ENCODE measurements around the gene SLC19A1. TPM values are rescaled to one million over a fixed set of nuclear protein-coding genes. Genes with fewer than 3 reads are reported as not detected.

SLC19A1 gene
- polyA plus RNA-seq, 1 of the 3 experiments (the other 2 are of a cell fraction), result 15.0 TPM

GRCh38 chr21:45543710-45544448 is 1.6 kb upstream of the SLC19A1 start:
- Histone ChIP-seq H3K79me2 (ENCODE audit: insufficient read depth) (peaks cover 21% of the 10 kb centered on the region; the same call in 1 of the 2 replicates), H2AFZ (ENCODE audit: low read depth) (no peak overlapping the region), H3K27me3 (ENCODE audit: insufficient read depth) (no peaks in the 10 kb centered on the region), H3F3A (replicated peaks; ENCODE audit: insufficient read depth) (no peaks in the 10 kb centered on the region), H3K4me1 (ENCODE audit: control insufficient read depth in 1 of 2, insufficient read depth in 2 of 2, low read depth in 1 of 2, low read length in 1 of 2) (peaks cover 0 to 33% of the 10 kb centered on the region in 2 experiments; a peak in 1 of 4 replicates), H4K20me1 (ENCODE audit: insufficient read depth) (no peaks in the 10 kb centered on the region), H3K9ac (no peak overlapping the region), H3K36me3 (replicated peaks in 1 of 2; ENCODE audit: control insufficient read depth in 1 of 2, insufficient read depth in 2 of 2, low read length in 1 of 2) (peaks cover 0 to 1% of the 10 kb centered on the region in 2 experiments), H3K4me2 (no peak overlapping the region), H3K9me2 (no peaks in the 10 kb centered on the region), H3K27ac (ENCODE audit: low read depth in 2 of 2, low read length in 1 of 2) (no peak overlapping the region), H3K4me3 (ENCODE audit: low read depth in 2 of 2, low read length in 1 of 2) (no peak overlapping the region), H3K9me3 (no peaks in the 10 kb centered on the region)
- TF ChIP-seq EP300 (IDR thresholded peaks at IDR 0.05; ENCODE audit: borderline replicate concordance in 1 of 2, low read depth in 1 of 2, low read length in 1 of 2), result no peak
- TF ChIP-seq RXRA (IDR thresholded peaks at IDR 0.05; ENCODE audit: borderline replicate concordance, low read depth), result no peak
- no peak for TF ChIP-seq TAF1 (IDR thresholded peaks at IDR 0.05; ENCODE audit: borderline replicate concordance, low read depth, low read length)
- TF ChIP-seq FOXJ3 (CRISPR knock-in tag; IDR thresholded peaks at IDR 0.05), result no peak
- no peak for TF ChIP-seq FOXM1 (IDR thresholded peaks at IDR 0.05; ENCODE audit: low read depth)
- no peak for TF ChIP-seq MEF2A (IDR thresholded peaks at IDR 0.05; ENCODE audit: borderline replicate concordance, low read depth)
- no peak for TF ChIP-seq POLR2AphosphoS5 (IDR thresholded peaks at IDR 0.05; ENCODE audit: low read depth, low read length)
- no peak for TF ChIP-seq CTCF (IDR thresholded peaks at IDR 0.05)
- no peak for TF ChIP-seq TCF12 (IDR thresholded peaks at IDR 0.05)
- TF ChIP-seq GABPA (IDR thresholded peaks at IDR 0.05; ENCODE audit: low read depth), result no peak
- TF ChIP-seq MAX (IDR thresholded peaks at IDR 0.05; ENCODE audit: low read depth), result no peak
- no peak for TF ChIP-seq FOSL2 (IDR thresholded peaks at IDR 0.05; ENCODE audit: borderline replicate concordance, low read depth)
- TF ChIP-seq RCOR1 (IDR thresholded peaks at IDR 0.05; ENCODE audit: low read length), result no peak
- TF ChIP-seq CHD2 (IDR thresholded peaks at IDR 0.05; ENCODE audit: low read length, partially characterized antibody), result no peak
- no peak for TF ChIP-seq GATA2 (CRISPR knock-in tag; IDR thresholded peaks at IDR 0.05)
- TF ChIP-seq ZBTB33 (IDR thresholded peaks at IDR 0.05; ENCODE audit: borderline replicate concordance, low read depth), result no peak
- no peak for TF ChIP-seq USF1 (IDR thresholded peaks at IDR 0.05; ENCODE audit: borderline replicate concordance, low read depth)
- TF ChIP-seq TEAD4 (IDR thresholded peaks at IDR 0.05; ENCODE audit: borderline replicate concordance, insufficient read depth), result no peak
- CTCF ChIA-PET, result interaction anchor here (0.7 to 1.9 kb wide), 4 partner anchors 12 to 277 kb away, joined by 3 to 13 read pairs (median 4); no protein-coding TSS in a partner anchor
- DNase-seq, result peak; percentile 41
- POLR2A ChIA-PET, result no interaction called here
- 86% methylated on average over 10 of the region's 23 CpGs for WGBS (ENCODE audit: low lambda C conversion rate)

Data from SK-N-SH (cell line).